Erythroblast (primary cell): ENCODE results near the gene C2CD4D.

ENCODE experiments used
- GATA1 ChIP-seq: IDR thresholded peaks from 2 replicates; pipeline ENCODE4 v1.6.1; 2011; ENCODE audit warnings: low read depth, mild to moderate bottlenecking, control low read depth, low read length, moderate library complexity
- POLR2A ChIP-seq: IDR thresholded peaks from 2 replicates; pipeline ENCODE4 v1.6.1; 2011; ENCODE audit warnings: mild to moderate bottlenecking, low read length

- TF ChIP-seq POLR2A: no peak
- no peak for TF ChIP-seq GATA1
These were observed 41.9 kb upstream of the C2CD4D start for GRCh38 chr1:151881479-151881878.
